Measurements from ENCODE around the gene ZNF512B.

The ZNF512B gene

GRCh38 chr20:63913768-63914167, 56.0 kb downstream of the ZNF512B start:
- DNase-seq (ENCODE audit: low read depth) = no peak
- no peak for TF ChIP-seq CTCF (IDR thresholded peaks at IDR 0.05; ENCODE audit: insufficient read depth, low read depth, low read length, missing control alignments)
- no peak overlapping the region for H3K4me3 ChIP-seq (ENCODE audit: low read length)

- TF ChIP-seq CTCF (IDR thresholded peaks at IDR 0.05; ENCODE audit: insufficient read depth, low read depth, low read length, missing control alignments) = no peak
- peak; percentile 95 for DNase-seq (ENCODE audit: low read depth)
- H3K4me3 ChIP-seq (ENCODE audit: low read length) = no peak overlapping the region
Observed at GRCh38 chr20:63911176-63911575, 58.6 kb downstream of the ZNF512B start.

GRCh38 chr20:63908008-63908682, 61.6 kb downstream of the ZNF512B start:
- TF ChIP-seq CTCF (IDR thresholded peaks at IDR 0.05; ENCODE audit: insufficient read depth, low read depth, low read length, missing control alignments) = no peak
- H3K4me3 ChIP-seq (ENCODE audit: low read length) = no peak overlapping the region
- no peak for DNase-seq (ENCODE audit: low read depth)

Data from epithelial cell of esophagus (primary cell).